ENCODE measurements around the gene CALY.

The CALY gene

DNA sequence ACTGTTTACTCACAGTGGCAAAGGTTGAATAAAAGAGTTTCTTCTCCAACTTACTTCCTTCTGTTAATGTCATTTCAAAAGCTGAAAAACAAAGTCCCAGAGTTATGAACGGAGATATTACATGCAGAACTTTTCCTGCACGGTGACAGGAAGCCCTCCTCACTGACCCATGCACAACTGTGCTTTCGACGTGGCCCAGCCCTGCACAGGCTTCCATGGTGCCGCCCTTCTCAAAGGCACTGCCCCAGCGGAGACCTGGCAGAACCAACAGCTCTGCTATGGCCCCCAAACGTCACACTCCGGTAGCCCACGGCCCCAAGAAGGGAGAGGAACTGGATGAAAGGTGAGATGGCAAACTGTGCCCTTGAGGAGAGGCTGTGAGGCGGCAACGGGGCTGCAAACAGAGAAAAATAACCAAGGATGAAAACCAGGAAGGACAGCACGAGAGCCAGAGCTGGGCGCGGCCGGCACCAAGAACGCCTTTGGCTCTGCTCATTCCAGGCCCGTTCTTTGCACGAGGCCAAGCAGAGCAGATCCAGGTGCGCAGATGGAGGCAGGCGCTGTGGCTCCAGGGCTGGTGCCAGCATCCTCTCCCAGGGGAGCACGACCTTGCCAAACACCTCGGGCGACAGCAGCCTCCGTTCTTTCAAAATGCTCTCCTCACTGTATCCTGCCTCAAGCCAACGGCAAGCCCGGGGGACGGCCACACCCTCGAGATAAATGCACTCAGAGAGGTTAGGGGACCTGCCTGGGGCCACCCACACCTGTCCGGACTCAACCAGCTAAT, 28.1 kb upstream of the CALY start:
- H3K9me3 ChIP-seq (ENCODE audit: control insufficient read depth, insufficient read depth, low read length), result no peaks in the 10 kb centered on the region

DNA sequence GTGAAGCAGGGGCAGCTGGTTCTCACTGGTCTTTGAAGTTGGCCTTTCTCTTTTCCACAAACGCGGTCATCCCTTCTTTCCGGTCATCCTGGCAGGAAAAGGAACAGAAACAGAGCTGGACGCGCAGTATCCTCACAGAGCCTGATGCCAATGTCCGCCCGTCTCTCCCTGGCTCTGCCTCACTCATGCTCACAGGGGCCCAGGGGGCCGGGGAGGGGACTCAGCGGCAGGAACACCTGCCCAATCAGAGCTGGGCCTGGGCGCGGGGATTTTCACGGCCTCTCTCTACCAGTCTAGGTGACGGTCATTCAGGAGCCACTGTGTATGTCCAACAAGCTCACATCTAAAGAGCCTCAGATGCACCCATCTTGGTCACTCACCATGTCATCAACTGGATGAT, 26.1 kb upstream of the CALY start:
- H3K27me3 ChIP-seq (ENCODE audit: control insufficient read depth, insufficient read depth, low read length), result peaks cover 6% of the 10 kb centered on the region
- peaks cover 37% of the 10 kb centered on the region for H3K36me3 ChIP-seq (ENCODE audit: control insufficient read depth, insufficient read depth, low read length)
- no peak overlapping the region for H3K9ac ChIP-seq (ENCODE audit: low read depth, low read length)
- H3K4me1 ChIP-seq (ENCODE audit: control insufficient read depth, insufficient read depth, low read length), result no peaks in the 10 kb centered on the region
- no peak overlapping the region for H3K4me3 ChIP-seq (ENCODE audit: low read depth, low read length)
- no peaks in the 10 kb centered on the region for H3K9me3 ChIP-seq (ENCODE audit: control insufficient read depth, insufficient read depth, low read length)

More for the DNA sequence above, 28.1 kb upstream of the CALY start:
- Histone ChIP-seq H3K4me3 (ENCODE audit: low read depth, low read length) (no peak overlapping the region), H3K4me1 (ENCODE audit: control insufficient read depth, insufficient read depth, low read length) (no peaks in the 10 kb centered on the region), H3K9ac (ENCODE audit: low read depth, low read length) (no peak overlapping the region), H3K36me3 (ENCODE audit: control insufficient read depth, insufficient read depth, low read length) (peaks cover 45% of the 10 kb centered on the region), H3K27me3 (ENCODE audit: control insufficient read depth, insufficient read depth, low read length) (peaks cover 4% of the 10 kb centered on the region)

- no peaks in the 10 kb centered on the region for H3K9me3 ChIP-seq (ENCODE audit: control insufficient read depth, insufficient read depth, low read length)
- peaks cover 36% of the 10 kb centered on the region for H3K36me3 ChIP-seq (ENCODE audit: control insufficient read depth, insufficient read depth, low read length)
These were observed 25.2 kb upstream of the CALY start for GRCh38 chr10:133361773-133362441.

GRCh38 chr10:133361227-133361626, 24.5 kb upstream of the CALY start:
- Histone ChIP-seq H3K4me1 (ENCODE audit: control insufficient read depth, insufficient read depth, low read length) (no peaks in the 10 kb centered on the region), H3K4me3 (ENCODE audit: low read depth, low read length) (no peak overlapping the region), H3K27me3 (ENCODE audit: control insufficient read depth, insufficient read depth, low read length) (peaks cover 6% of the 10 kb centered on the region), H3K36me3 (ENCODE audit: control insufficient read depth, insufficient read depth, low read length) (peaks cover 33% of the 10 kb centered on the region), H3K9me3 (ENCODE audit: control insufficient read depth, insufficient read depth, low read length) (no peaks in the 10 kb centered on the region), H3K9ac (ENCODE audit: low read depth, low read length) (no peak overlapping the region)

More at GRCh38 chr10:133361773-133362441, 25.2 kb upstream of the CALY start:
- no peak overlapping the region for H3K9ac ChIP-seq (ENCODE audit: low read depth, low read length)
- H3K4me1 ChIP-seq (ENCODE audit: control insufficient read depth, insufficient read depth, low read length), result no peaks in the 10 kb centered on the region
- no peak overlapping the region for H3K4me3 ChIP-seq (ENCODE audit: low read depth, low read length)
- peaks cover 6% of the 10 kb centered on the region for H3K27me3 ChIP-seq (ENCODE audit: control insufficient read depth, insufficient read depth, low read length)

GRCh38 chr10:133359972-133360610, 23.4 kb upstream of the CALY start:
- Histone ChIP-seq H3K9me3 (ENCODE audit: control insufficient read depth, insufficient read depth, low read length) (no peaks in the 10 kb centered on the region), H3K4me3 (ENCODE audit: low read depth, low read length) (no peak overlapping the region), H3K4me1 (ENCODE audit: control insufficient read depth, insufficient read depth, low read length) (no peaks in the 10 kb centered on the region), H3K36me3 (ENCODE audit: control insufficient read depth, insufficient read depth, low read length) (peaks cover 26% of the 10 kb centered on the region), H3K27me3 (ENCODE audit: control insufficient read depth, insufficient read depth, low read length) (peaks cover 6% of the 10 kb centered on the region), H3K9ac (ENCODE audit: low read depth, low read length) (no peak overlapping the region)

DNA sequence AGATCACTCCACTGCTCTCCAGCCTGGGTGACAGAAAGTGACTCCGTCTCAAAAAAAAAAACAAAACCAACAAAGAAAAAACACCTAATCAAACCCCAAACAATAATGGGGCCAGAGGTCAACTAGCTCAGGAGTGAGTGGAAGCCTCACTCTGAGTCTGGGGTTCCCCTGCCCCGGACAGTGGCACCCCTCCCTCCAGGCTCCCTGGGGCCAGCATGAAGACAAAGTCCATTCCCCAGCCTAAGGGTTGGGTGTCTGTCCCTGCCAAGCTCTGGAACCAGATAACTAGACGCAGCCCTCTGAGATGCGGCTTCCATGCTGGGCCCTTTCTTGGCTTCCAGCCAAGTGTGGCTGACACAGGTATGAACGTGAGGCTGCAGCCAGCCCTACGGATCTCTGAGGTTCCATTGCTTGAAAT, 22.9 kb upstream of the CALY start:
- Histone ChIP-seq H3K36me3 (ENCODE audit: control insufficient read depth, insufficient read depth, low read length) (peaks cover 26% of the 10 kb centered on the region), H3K4me3 (ENCODE audit: low read depth, low read length) (no peak overlapping the region), H3K27me3 (ENCODE audit: control insufficient read depth, insufficient read depth, low read length) (peaks cover 6% of the 10 kb centered on the region), H3K4me1 (ENCODE audit: control insufficient read depth, insufficient read depth, low read length) (no peaks in the 10 kb centered on the region), H3K9ac (ENCODE audit: low read depth, low read length) (no peak overlapping the region), H3K9me3 (ENCODE audit: control insufficient read depth, insufficient read depth, low read length) (no peaks in the 10 kb centered on the region)

DNA sequence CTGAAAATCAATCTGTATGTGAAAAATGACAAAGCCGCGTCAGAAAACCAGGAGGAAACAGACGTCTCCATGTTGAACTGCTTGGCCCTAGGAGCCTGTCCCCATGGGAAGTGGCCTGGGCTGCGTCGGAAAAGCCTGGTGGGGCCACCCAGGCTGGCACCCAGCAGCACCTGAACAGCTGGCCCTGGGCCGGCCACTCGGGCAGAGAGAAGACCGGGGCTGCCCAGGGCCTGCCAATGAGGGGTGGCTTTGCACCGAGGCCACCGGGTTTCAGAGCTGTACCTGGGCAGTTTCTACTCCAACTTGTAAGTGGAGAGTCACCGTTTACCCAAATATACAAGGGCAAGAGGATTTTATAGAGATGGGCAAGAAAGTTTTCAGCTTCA, 22.2 kb upstream of the CALY start:
- no peak overlapping the region for H3K4me3 ChIP-seq (ENCODE audit: low read depth, low read length)
- no peaks in the 10 kb centered on the region for H3K4me1 ChIP-seq (ENCODE audit: control insufficient read depth, insufficient read depth, low read length)

DNA sequence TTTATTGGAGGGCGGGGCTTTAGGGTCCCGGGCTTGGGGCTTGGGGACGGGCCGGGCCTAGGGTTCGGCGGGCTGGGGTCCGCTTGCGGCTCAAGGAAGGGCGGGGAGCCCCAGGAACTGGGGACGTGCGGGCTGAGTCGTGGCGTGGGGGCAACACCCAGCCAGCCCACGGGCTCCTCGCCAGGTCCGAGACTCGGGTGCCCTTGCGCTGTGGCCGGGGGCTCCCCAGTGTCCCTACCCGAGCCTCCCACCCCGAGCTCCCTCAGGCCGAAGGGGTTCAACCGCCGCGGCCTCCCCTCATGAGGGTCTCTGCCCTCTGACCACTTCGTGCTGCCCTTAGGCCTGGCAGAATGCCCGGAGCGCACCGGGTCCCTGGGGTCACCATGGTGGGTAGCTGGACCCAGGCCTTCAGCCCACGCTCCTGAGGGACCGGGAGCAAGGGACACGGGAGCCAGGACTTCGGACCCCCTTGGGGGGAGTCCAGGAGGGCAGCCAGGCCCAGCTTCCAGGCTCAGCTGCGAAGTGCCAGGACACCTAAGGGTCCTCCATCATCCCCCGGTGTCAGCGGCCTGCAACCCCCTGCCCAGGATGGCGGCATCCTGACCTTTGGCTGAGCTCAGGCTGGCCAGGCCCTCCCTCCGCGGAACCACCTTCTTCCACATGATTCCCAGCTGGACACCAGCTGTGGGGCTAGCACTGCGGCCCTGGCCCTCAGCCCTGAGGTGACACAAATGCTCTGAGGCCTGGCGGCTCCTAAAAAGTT, 21.6 kb upstream of the CALY start:
- H3K4me3 ChIP-seq (ENCODE audit: low read depth, low read length), result peak overlapping the region; percentile 18
- no peaks in the 10 kb centered on the region for H3K9me3 ChIP-seq (ENCODE audit: control insufficient read depth, insufficient read depth, low read length)
- H3K27me3 ChIP-seq (ENCODE audit: control insufficient read depth, insufficient read depth, low read length), result peaks cover 6% of the 10 kb centered on the region
- no peak overlapping the region for H3K9ac ChIP-seq (ENCODE audit: low read depth, low read length)
- no peaks in the 10 kb centered on the region for H3K4me1 ChIP-seq (ENCODE audit: control insufficient read depth, insufficient read depth, low read length)
- H3K36me3 ChIP-seq (ENCODE audit: control insufficient read depth, insufficient read depth, low read length), result peaks cover 26% of the 10 kb centered on the region

More for the DNA sequence above, 22.2 kb upstream of the CALY start:
- Histone ChIP-seq H3K36me3 (ENCODE audit: control insufficient read depth, insufficient read depth, low read length) (peaks cover 27% of the 10 kb centered on the region), H3K9me3 (ENCODE audit: control insufficient read depth, insufficient read depth, low read length) (no peaks in the 10 kb centered on the region), H3K9ac (ENCODE audit: low read depth, low read length) (no peak overlapping the region), H3K27me3 (ENCODE audit: control insufficient read depth, insufficient read depth, low read length) (peaks cover 6% of the 10 kb centered on the region)

- Histone ChIP-seq H3K9me3 (ENCODE audit: control insufficient read depth, insufficient read depth, low read length) (no peaks in the 10 kb centered on the region), H3K27me3 (ENCODE audit: control insufficient read depth, insufficient read depth, low read length) (peaks cover 6% of the 10 kb centered on the region), H3K36me3 (ENCODE audit: control insufficient read depth, insufficient read depth, low read length) (peaks cover 18% of the 10 kb centered on the region), H3K9ac (ENCODE audit: low read depth, low read length) (peak within 1 kb of the TSS; percentile 65), H3K4me3 (ENCODE audit: low read depth, low read length) (peak within 1 kb of the TSS; percentile 68), H3K4me1 (ENCODE audit: control insufficient read depth, insufficient read depth, low read length) (no peaks in the 10 kb centered on the region)
These were observed 20.8 kb upstream of the CALY start, which contains the start of gene FUOM for GRCh38 chr10:133357285-133358161. FUOM (minus strand) TSS chr10:133358019; CDS start chr10:133358007, 12 bp downstream.

GRCh38 chr10:133356549-133357284, 20.0 kb upstream of the CALY start:
- H3K27me3 ChIP-seq (ENCODE audit: control insufficient read depth, insufficient read depth, low read length), result peaks cover 6% of the 10 kb centered on the region
- peak overlapping the region; percentile 60 for H3K9ac ChIP-seq (ENCODE audit: low read depth, low read length)
- no peaks in the 10 kb centered on the region for H3K9me3 ChIP-seq (ENCODE audit: control insufficient read depth, insufficient read depth, low read length)
- H3K4me1 ChIP-seq (ENCODE audit: control insufficient read depth, insufficient read depth, low read length), result no peaks in the 10 kb centered on the region
- H3K4me3 ChIP-seq (ENCODE audit: low read depth, low read length), result peak overlapping the region; percentile 68
- peaks cover 13% of the 10 kb centered on the region for H3K36me3 ChIP-seq (ENCODE audit: control insufficient read depth, insufficient read depth, low read length)
